GM12878 (cell line): ENCODE results near the gene SMARCD2. TPM values are rescaled to one million over a fixed set of nuclear protein-coding genes. Genes with fewer than 3 reads are reported as not detected.

Source experiments
- ATAC-seq: fragments of 200-7000 bp; cut with Tn5 transposase; 3 replicates; pipeline ENCODE4 v1.9.1; 2020; ENCODE audit warnings: mild to moderate bottlenecking, moderate library complexity
- BruUV-seq: library from RNA; stranded (reverse); fragments of 400-500 nt; replicated peaks from 2 replicates; lab custom pipeline; 2021; lab: Mats Ljungman, UMichigan
- CTCF ChIA-PET: fragments of 300-600 bp; sonication (Branson Sonifier 250); formaldehyde crosslinking; extraction: SDS; loops from one replicate; lab custom pipeline; 2021; ENCODE audit warnings: inconsistent platforms; lab: Yijun Ruan, JAX
- POLR2A ChIA-PET: fragments of 350-600 bp; formaldehyde crosslinking; extraction: SDS; loops from one replicate; lab custom pipeline; 2021; ENCODE audit warnings: inconsistent platforms; lab: Charles Lee
- RAD21 ChIA-PET: fragments of 300-600 bp; sonication (Branson Sonifier 250); formaldehyde crosslinking; loops from one replicate; lab custom pipeline; 2023; ENCODE audit warnings: antibody characterized with exemption; ENCODE audit not compliant: unreplicated experiment; lab: Charles Lee
- SMC1A ChIA-PET: fragments of 300-600 bp; sonication (Branson Sonifier 250); formaldehyde crosslinking; loops from one replicate; lab custom pipeline; 2023; ENCODE audit not compliant: unreplicated experiment, uncharacterized antibody; lab: Charles Lee
- DNase-seq: peaks from one replicate; pipeline ENCODE4 v3.0.0-alpha.2; 2011; ENCODE audit warnings: low read depth, low spot score
- FAIRE-seq: peaks from 3 replicates; lab custom pipeline; 2011; peaks lifted over from hg19 to GRCh38; lab: Jason Lieb, UNC
- H2AFZ ChIP-seq: 2 replicates; pipeline ENCODE4 v1.6.0; 2011; ENCODE audit warnings: low read depth, low read length, control low read depth; ENCODE audit not compliant: control insufficient read depth
- H3K27ac ChIP-seq: 2 replicates; pipeline ENCODE4 v1.5.1; 2011; ENCODE audit warnings: control low read depth; ENCODE audit not compliant: control insufficient read depth, insufficient read depth
- H3K27me3 ChIP-seq, 2 experiments: replicated peaks in 1 of 2; 2 replicates each; pipeline versions ENCODE4 v1.6.0 to v1.6.1; 2011; ENCODE audit warnings: low read length in 1 of 2; ENCODE audit not compliant: control insufficient read depth in 2 of 2, insufficient read depth in 2 of 2
- H3K36me3 ChIP-seq, 2 experiments: 2 replicates each; pipeline ENCODE4 v1.5.1; 2011; ENCODE audit warnings: low read length in 1 of 2; ENCODE audit not compliant: control insufficient read depth in 2 of 2, insufficient read depth in 2 of 2
- H3K4me1 ChIP-seq: 2 replicates; pipeline ENCODE4 v1.6.1; 2011; ENCODE audit warnings: mild to moderate bottlenecking, low read length, moderate library complexity, mixed read lengths; ENCODE audit not compliant: control insufficient read depth, insufficient read depth
- H3K4me2 ChIP-seq: 2 replicates; pipeline ENCODE4 v1.6.0; 2011; ENCODE audit warnings: control low read depth; ENCODE audit not compliant: control insufficient read depth, insufficient read depth
- H3K4me3 ChIP-seq: fragments of 200-600 bp; sonication (generic); 2 replicates; pipeline ENCODE4 v1.5.1; 2016
- H3K79me2 ChIP-seq: 2 replicates; pipeline ENCODE4 v1.6.0; 2011; ENCODE audit warnings: low read length; ENCODE audit not compliant: control insufficient read depth, insufficient read depth
- H3K9ac ChIP-seq: 2 replicates; pipeline ENCODE4 v1.8.0; 2011; ENCODE audit warnings: low read length, control low read depth, mixed read lengths; ENCODE audit not compliant: control insufficient read depth, insufficient read depth
- H3K9me3 ChIP-seq: replicated peaks from 3 replicates; pipeline ENCODE4 v1.5.1; 2011; ENCODE audit warnings: mild to moderate bottlenecking, low read length; ENCODE audit not compliant: control insufficient read depth, insufficient read depth
- H4K20me1 ChIP-seq: 2 replicates; pipeline ENCODE4 v1.6.0; 2011; ENCODE audit not compliant: control insufficient read depth, insufficient read depth
- ATF7 ChIP-seq: fragments of 450-650 bp; IDR thresholded peaks from 2 replicates; pipeline ENCODE4 v1.6.1; 2016; ENCODE audit warnings: low read depth, mild to moderate bottlenecking
- NR2C2 ChIP-seq: IDR thresholded peaks from 2 replicates; pipeline ENCODE4 v1.6.1; 2011; ENCODE audit warnings: borderline replicate concordance, low read depth; ENCODE audit not compliant: control insufficient read depth, insufficient read length
- POU2F2 ChIP-seq: IDR thresholded peaks from 3 replicates; pipeline ENCODE4 v1.6.1; 2011; ENCODE audit warnings: low read depth, mild to moderate bottlenecking, low read length, borderline replicate concordance
- RFX5 ChIP-seq: IDR thresholded peaks from 2 replicates; pipeline ENCODE4 v1.6.1; 2011; ENCODE audit warnings: low read depth, low read length, improper control_type of control experiment
- SIN3A ChIP-seq: IDR thresholded peaks from 2 replicates; pipeline ENCODE4 v1.6.1; 2012; ENCODE audit warnings: low read depth, low read length, improper control_type of control experiment
- SREBF1 ChIP-seq: IDR thresholded peaks from 2 replicates; pipeline ENCODE4 v1.6.1; 2012; ENCODE audit warnings: mild to moderate bottlenecking, low read length
- TAF1 ChIP-seq: IDR thresholded peaks from 2 replicates; pipeline ENCODE4 v1.6.1; 2011; ENCODE audit warnings: mild to moderate bottlenecking, low read depth, low read length, borderline replicate concordance
- USF1 ChIP-seq: IDR thresholded peaks from 2 replicates; pipeline ENCODE4 v1.6.1; 2011; ENCODE audit warnings: borderline replicate concordance, low read depth, mild to moderate bottlenecking, moderate library complexity, mixed read lengths, low read length; ENCODE audit not compliant: insufficient read depth; ENCODE audit errors: extremely low read length
- ZNF217 ChIP-seq: fragments of 450-650 bp; IDR thresholded peaks from 2 replicates; pipeline ENCODE4 v1.6.1; 2017; ENCODE audit warnings: antibody characterized with exemption, mild to moderate bottlenecking
- WGBS: methylation state at CpG from one replicate; pipeline ENCODE4 v1.1.6; 2016; ENCODE audit warnings: low lambda C conversion rate; ENCODE audit not compliant: insufficient replicate concordance, insufficient coverage; ENCODE audit errors: missing lambda C conversion rate; 5-methylcytosine and 5-hydroxymethylcytosine counted together
- in situ Hi-C: fragments of 300-500 bp; cut with MboI; formaldehyde crosslinking; loops from 9 replicates; pipeline ENCODE4 v1.14.3; 2018; ENCODE audit warnings: mixed read lengths
- intact Hi-C: fragments of 100-400 bp; cut with micrococcal nuclease; formaldehyde crosslinking; loops from one replicate; pipeline ENCODE4 v1.14.2; 2022; ENCODE audit not compliant: unreplicated experiment
- polyA plus RNA-seq, 11 experiments: library from polyadenylated mRNA; depleted of rRNA in 4 of 11; unstranded in 6 of 11; stranded (reverse) in 5 of 11; fragments of >200 nt; fragmentation: Nextera tagmentation in 4 of 11; fragmentation: Illumina TruSeq in 1 of 11; extraction: Ambion mirVana in 4 of 11; extraction: Trizol in 1 of 11; gene quantifications; 1 replicate in 1 of 11; 2 replicates in 10 of 11; pipeline versions ENCODE4 v1.2.1 to v1.2.3, GENCODE V29; 2011 to 2016; ENCODE audit warnings: inconsistent platforms in 2 of 11, missing spikeins in 2 of 11, low read depth in 1 of 11
- total RNA-seq, 4 experiments: library from RNA; depleted of rRNA in 3 of 4; stranded (reverse); fragments of >200 nt in 3 of 4; fragmentation: Illumina TruSeq in 1 of 4; extraction: Trizol in 1 of 4; gene quantifications; 2 replicates each; pipeline versions ENCODE4 v1.2.1 to v1.2.3, GENCODE V29; 2013 to 2021
- TF ChIP-seq, protein P1 (sequence below): fragments of 450-650 bp; formaldehyde crosslinking; IDR thresholded peaks from 2 replicates; pipeline ENCODE4 v1.5.0; 2022; ENCODE audit warnings: mild to moderate bottlenecking, missing genetic modification characterization
- TF ChIP-seq, protein P2 (sequence below): IDR thresholded peaks from 2 replicates; pipeline ENCODE4 v1.6.1; 2011; ENCODE audit warnings: low read depth, mild to moderate bottlenecking, low read length, moderate library complexity, borderline replicate concordance; ENCODE audit errors: extremely low read depth

SMARCD2 gene
- total and polyA plus RNA-seq, 10 of the 15 experiments (the other 5 are each of a cell fraction or from before 2014, with no cell fraction given) = 2.4 to 111 (median 63.6) TPM

GRCh38 chr17:63790057-63790456 is 52.4 kb downstream of the SMARCD2 start:
- 95% methylated on average over 6 of the region's 6 CpGs for WGBS
- ATAC-seq (no peak), FAIRE-seq (no peak), DNase-seq (no peak)
- Histone ChIP-seq H4K20me1 (no peaks in the 10 kb centered on the region), H3K4me2 (no peak overlapping the region), H3K27me3 (no peaks in the 10 kb centered on the region), H3K4me1 (no peaks in the 10 kb centered on the region), H3K36me3 (peaks cover 9 to 24% of the 10 kb centered on the region in 2 experiments), H3K4me3 (no peak overlapping the region), H3K27ac (no peak overlapping the region), H3K79me2 (peaks cover 14% of the 10 kb centered on the region), H3K9me3 (no peaks in the 10 kb centered on the region), H2AFZ (no peak overlapping the region), H3K9ac (no peak overlapping the region)
- in situ Hi-C loops (no loop called here), intact Hi-C loops (no loop called here)
- POLR2A ChIA-PET = interaction anchor here (1.1 kb wide), 1 partner anchor 17 kb away, joined by 3 read pairs; the partner anchor contains the start of gene CCDC47
- no TSS peak for BruUV-seq
- RAD21 ChIA-PET = interaction anchor here (1.4 kb wide), 1 partner anchor 45 kb away, joined by 3 read pairs; no protein-coding TSS in a partner anchor
- SMC1A ChIA-PET = interaction anchor here (2.3 kb wide), 1 partner anchor 14 kb away, joined by 6 read pairs; no protein-coding TSS in a partner anchor
- CTCF ChIA-PET = no interaction called here
- TF ChIP-seq ATF7 (no peak), RFX5 (no peak), POU2F2 (no peak), SREBF1 (no peak), TAF1 (no peak)

- Histone ChIP-seq H3K4me3 (no peak overlapping the region), H3K4me2 (no peak overlapping the region), H3K27ac (no peak overlapping the region), H3K27me3 (no peaks in the 10 kb centered on the region), H4K20me1 (no peaks in the 10 kb centered on the region), H3K79me2 (peaks cover 38% of the 10 kb centered on the region), H2AFZ (no peak overlapping the region), H3K9ac (no peak overlapping the region), H3K9me3 (no peaks in the 10 kb centered on the region), H3K4me1 (peaks cover 8% of the 10 kb centered on the region; the same call in 1 of the 2 replicates), H3K36me3 (peaks cover 6 to 8% of the 10 kb centered on the region in 2 experiments)
- RAD21 ChIA-PET = interaction anchor here (0.8 kb wide), 1 partner anchor 11 kb away, joined by 3 read pairs; no protein-coding TSS in a partner anchor
- FAIRE-seq (no peak), ATAC-seq (no peak), DNase-seq (no peak)
- SMC1A ChIA-PET = interaction anchor here (1.0 to 1.1 kb wide), 2 partner anchors 20 to 89 kb away, joined by 3 read pairs; no protein-coding TSS in a partner anchor
- WGBS = 98% methylated on average over 13 of the region's 13 CpGs
- intact Hi-C loops (no loop called here), in situ Hi-C loops (no loop called here)
- CTCF ChIA-PET = interaction anchor here (0.7 kb wide), 1 partner anchor 11 kb away, joined by 4 read pairs; no protein-coding TSS in a partner anchor
- POLR2A ChIA-PET = interaction anchor here (0.6 to 5.6 kb wide), 3 partner anchors 9 to 18 kb away, joined by 3 to 49 read pairs (median 4); partner anchors contain the start of genes CCDC47 and DDX42
- BruUV-seq = no TSS peak
- TF ChIP-seq NR2C2 (no peak), SIN3A (no peak), ZNF217 (no peak), USF1 (no peak)
- TF ChIP-seq, protein P1, sequence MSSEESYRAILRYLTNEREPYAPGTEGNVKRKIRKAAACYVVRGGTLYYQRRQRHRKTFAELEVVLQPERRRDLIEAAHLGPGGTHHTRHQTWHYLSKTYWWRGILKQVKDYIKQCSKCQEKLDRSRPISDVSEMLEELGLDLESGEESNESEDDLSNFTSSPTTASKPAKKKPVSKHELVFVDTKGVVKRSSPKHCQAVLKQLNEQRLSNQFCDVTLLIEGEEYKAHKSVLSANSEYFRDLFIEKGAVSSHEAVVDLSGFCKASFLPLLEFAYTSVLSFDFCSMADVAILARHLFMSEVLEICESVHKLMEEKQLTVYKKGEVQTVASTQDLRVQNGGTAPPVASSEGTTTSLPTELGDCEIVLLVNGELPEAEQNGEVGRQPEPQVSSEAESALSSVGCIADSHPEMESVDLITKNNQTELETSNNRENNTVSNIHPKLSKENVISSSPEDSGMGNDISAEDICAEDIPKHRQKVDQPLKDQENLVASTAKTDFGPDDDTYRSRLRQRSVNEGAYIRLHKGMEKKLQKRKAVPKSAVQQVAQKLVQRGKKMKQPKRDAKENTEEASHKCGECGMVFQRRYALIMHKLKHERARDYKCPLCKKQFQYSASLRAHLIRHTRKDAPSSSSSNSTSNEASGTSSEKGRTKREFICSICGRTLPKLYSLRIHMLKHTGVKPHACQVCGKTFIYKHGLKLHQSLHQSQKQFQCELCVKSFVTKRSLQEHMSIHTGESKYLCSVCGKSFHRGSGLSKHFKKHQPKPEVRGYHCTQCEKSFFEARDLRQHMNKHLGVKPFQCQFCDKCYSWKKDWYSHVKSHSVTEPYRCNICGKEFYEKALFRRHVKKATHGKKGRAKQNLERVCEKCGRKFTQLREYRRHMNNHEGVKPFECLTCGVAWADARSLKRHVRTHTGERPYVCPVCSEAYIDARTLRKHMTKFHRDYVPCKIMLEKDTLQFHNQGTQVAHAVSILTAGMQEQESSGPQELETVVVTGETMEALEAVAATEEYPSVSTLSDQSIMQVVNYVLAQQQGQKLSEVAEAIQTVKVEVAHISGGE (CRISPR knock-in tag) = no peak
- TF ChIP-seq, protein P2, sequence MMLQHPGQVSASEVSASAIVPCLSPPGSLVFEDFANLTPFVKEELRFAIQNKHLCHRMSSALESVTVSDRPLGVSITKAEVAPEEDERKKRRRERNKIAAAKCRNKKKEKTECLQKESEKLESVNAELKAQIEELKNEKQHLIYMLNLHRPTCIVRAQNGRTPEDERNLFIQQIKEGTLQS = no peak
Observed at GRCh38 chr17:63786971-63787711, 55.3 kb downstream of the SMARCD2 start.
